GM12891 (cell line): Measurements from ENCODE around the gene ALDH1L1.

Source experiments
- POLR2A ChIP-seq: IDR thresholded peaks from 2 replicates; pipeline ENCODE4 v1.6.1; 2011; ENCODE audit warnings: low read depth, low read length, control low read depth
- POLR2AphosphoS5 ChIP-seq: IDR thresholded peaks from 2 replicates; pipeline ENCODE4 v1.6.1; 2011; ENCODE audit warnings: low read depth, low read length, control low read depth

GRCh38 chr3:126167566-126167965 is 12.8 kb downstream of the ALDH1L1 start:
- no peak for TF ChIP-seq POLR2AphosphoS5
- TF ChIP-seq POLR2A: no peak
